GM03348 (cell line): ENCODE measurements around the gene HRH3.

Experiments
- DNase-seq: peaks from one replicate; pipeline ENCODE4 v3.0.0; 2012; ENCODE audit warnings: low spot score

HRH3 gene

DNA sequence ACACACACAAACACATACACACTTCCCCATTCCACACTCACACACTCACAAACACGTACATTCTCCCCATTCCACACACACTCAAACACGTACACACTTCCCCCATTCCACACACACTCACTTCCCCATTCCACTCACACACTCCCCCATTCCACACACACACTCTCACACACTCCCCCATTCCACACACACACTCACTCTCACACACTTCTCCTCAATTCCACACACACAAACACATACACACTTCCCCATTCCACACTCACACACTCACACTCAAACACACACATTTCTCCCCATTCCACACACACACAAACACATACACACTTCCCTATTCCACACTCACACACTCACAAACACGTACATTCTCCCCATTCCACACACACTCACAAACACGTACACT lies 9.6 kb upstream of the HRH3 start:
- no peak for DNase-seq

DNA sequence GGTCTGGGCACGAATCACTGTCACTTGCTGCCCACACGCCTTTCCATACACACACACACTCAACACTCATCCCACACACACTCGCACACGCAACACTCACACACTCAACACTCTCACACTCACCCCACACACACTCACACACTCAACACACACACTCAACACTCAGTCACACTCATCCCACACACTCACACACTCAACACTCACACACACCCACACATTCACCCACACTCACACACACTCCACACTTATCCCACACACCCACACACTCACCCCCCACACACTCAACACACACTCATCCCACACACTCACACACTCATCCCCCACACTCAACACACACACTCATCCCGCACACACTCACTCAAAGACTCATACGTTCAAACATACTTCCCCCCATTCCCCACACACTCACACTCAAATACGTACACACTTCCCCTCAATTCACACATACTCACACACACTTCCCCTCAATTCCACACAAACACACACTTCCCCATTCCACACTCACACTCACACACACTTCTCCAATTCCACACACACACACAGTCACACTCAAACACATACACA lies 9.0 kb upstream of the HRH3 start:
- DNase-seq = no peak

DNA sequence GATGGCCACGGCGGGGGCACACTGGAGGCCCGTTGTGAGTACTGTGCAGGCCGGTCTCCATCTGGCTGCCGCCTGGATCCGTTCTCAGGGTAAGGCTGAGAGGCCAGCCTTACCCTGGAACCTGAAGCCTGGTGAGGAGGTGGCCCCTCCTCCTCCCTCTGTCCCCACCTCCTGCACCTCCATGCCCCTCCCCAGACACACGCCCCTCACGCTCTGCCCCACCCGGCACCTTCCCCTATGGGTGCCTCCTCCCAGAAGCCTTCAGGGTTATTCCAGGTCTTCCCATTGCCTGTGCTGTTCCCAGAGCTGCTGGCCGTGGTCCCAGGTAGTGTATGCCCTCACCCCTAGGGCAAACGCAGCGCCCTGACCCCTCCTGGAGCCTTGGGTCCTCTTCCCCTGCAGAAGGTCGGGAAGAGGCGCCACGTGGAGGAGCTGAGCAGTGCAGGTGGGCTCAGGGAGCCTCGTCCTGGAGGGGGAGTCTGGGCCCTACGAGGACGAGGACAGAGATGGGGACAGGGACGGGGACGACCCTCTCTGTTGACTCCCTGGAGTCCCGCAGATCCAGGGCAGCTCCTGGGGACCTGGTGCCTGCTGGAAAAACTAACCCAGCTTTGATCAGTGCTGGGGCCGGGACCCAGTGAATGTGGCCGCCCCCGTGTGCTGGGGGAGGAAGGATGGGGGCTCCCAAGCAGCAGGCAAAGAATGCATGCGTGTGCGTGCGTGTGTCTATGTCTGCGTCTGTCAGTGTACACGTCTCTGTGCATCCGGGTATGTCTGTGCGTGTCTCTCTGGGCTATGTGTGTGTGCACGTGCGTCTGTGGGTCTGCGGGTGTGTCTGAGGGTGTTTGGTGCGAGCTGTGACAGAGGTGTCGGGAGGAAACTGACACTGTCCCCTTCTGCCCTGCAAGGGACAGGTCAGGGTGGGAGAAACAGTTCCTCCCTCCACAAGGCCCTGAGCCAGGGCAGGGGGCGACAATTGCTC lies 8.2 kb upstream of the HRH3 start:
- DNase-seq = no peak

DNA sequence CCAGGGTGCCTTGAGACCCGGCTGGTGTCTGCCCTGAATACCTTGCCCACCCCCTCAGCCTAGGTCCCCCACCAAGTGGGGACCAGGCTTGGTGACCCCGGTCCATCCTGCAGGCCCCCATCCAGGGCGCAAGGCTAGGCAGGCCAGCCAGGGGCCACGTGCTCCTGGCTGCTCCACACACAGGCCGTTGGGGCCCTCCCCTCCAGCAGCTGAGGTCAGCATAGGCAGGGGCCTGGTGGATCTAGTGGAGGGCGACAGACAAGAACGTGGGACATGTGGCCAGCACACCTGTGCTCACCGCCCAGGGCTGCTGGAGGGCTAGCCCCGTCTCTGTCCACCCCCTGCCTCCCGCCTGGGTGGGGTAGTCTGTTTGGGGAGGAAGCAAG lies 7.5 kb upstream of the HRH3 start:
- DNase-seq = no peak

DNA sequence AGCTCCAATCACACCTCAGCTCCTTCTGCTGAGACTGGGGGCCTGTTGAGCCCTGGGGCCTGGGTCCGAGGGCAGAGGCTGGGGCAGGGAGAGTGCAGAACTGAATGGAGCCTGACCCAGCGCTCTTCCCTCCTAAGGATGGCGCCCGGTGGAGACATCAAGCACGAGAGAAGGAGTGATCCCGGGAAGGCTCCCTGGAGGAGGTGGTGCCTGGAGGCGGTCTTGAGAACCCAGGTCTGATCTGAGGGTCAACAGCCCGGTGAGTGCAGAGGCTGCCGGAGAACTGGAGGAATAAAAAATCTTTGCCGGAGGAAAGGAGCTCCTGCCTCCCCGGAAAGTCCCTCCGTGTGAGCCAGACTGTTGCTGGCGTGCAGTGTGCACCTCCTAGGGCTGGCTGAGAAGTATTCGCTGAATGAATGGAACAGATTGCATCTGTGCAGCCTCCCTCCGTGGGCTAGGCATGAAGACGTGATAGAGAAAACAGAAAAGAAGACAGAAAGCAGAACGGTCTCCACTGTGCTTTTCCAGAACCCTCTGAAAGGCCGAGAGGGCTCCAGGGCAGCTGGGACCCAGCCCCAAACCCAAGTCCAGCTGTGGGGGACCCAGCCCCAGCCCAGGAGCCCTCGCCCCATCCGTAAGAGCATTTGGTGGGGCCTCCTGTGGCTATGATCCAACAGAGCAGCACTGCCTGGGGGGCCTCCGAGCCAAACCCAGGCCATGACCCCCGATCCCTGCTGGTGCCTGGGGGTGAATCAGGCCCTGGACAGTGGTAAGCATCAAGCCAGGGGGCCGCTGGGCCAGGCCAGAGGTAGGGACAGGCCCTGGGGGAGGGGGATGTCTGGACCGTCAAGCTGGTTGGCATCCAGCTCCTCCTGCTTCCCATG lies 6.9 kb upstream of the HRH3 start:
- DNase-seq = no peak

DNA sequence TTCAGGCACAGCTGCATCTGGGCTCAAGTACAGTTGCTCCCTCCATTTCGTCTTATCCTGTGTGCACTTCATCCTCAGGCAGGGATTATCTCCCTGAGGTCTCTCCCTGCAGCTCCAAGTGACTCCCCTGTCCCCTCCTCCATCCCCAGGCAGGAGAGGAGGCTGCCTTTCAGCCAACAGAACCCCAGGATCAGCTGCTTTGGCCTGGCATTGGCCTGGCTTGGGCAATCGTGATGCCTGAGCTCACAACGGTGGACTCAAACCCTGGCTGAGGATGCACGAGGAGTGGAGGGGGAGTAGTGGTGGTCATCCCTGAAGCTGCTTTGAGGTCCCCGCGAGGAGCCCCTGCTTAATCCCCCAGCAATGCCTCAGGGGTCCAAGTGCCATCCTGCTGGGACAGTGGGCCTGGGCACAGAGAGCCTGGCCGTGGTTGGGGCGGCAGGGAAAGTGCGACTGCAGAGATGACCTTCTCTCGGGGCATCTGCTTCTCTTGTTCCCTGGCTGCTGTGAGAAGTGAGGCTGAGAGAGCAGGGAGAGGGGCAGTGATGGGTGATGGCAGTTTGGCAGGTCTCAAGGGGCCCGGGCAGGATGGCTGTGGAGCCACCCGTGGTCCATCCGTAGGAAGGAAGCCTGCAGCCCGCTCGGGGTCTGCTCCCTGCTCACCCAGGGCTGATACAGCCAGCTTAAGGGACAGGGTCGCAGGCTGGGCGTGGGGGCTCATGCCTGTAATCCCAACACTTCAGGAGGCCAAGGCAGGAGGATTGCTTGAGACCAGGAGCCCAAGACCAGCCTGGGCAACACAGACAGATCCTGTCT lies 6.0 kb upstream of the HRH3 start:
- no peak for DNase-seq

DNA sequence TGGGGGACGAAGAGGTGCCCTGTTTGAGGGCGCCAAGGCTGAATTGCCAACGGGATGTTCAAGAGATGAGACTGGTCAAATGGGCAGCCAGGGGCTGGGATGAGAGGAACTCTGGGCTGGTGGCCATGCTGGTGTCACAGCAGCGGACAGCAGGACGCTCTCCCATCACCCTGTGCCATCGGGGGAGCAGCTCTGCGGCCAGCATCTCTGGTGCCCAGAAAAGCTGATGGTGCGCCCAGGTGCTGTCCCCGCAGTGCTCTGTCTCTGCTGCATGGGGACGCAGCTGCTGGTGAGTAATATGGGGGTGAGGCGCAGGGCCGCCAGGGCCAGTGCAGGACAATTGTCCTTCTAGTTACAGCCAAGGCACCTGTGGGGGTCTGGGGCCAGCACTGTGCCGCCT lies 4.9 kb upstream of the HRH3 start:
- no peak for DNase-seq

DNA sequence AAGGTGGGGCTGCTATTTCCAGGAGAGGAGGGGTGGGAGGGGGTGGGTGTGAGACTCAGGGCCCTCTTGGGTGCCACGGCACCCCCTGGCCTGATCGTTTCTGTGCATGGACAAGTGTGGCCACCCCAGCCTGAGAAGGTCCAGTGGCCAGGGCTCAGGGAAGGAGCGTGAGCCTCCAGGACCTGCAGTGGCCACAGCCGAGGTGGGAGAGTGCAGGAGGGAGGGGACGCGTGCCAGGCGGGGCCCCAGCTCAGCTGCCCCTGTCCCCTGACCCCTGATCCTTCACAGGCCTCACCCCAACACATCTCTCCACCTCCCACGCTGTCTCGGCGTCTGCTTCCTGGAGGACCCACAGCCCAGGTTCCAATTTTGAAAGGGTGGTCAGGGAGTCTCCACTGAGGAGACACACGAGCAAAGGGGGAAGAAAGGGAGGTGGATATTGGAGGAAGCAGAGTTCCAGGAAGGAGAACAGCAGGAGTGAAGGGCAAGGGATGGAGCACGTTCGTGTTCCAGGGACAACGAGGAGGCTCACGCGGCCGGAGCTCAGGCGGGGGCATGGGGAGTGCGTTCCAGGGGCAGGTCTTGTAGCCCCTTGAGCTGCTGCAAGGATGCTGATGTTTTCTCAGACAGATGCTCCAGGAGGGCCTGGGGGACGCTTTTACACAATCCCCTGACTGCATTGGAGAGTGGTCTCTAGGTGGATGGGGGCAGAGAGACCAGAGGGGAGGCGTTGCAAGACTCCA lies 4.2 kb upstream of the HRH3 start:
- no peak for DNase-seq

DNA sequence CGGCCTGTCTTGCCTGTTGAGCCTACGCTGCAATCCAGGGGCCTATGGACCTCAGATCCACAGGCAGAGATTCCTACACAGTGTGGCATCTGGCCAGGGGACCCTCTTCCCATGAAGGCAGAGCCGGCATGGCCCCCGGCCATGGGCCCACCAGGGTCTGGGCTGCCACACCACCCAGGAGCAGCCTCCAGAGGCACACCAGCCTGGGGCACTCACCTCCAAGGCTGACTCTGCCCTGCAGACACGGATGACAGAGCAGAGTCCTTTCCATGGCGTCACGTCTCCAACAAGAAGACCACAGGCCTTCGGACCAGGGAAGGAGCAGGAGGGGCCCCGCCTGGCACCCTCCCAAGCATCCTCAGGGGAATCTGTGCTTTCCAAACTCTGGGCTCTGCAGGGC lies 3.5 kb upstream of the HRH3 start:
- DNase-seq = no peak

DNA sequence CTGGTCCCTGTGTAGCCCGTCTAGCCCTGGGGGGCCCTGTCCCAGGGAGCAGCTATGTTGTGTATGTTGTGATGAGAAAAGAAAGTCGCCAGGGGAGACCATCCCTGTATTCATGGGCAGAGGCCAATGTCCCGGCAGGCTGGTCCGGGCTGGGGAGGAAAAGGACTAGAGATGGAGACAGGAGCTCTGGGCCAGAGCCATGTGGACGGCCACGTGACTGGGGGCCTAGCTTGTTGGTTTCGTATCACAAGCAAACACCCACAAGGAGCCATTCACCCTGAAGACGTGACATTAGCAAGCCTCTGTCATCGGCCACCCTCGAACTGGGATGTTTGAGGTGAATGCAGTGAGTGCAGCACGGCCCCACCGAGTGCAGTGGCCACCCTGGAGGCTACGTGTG lies 2.9 kb upstream of the HRH3 start:
- DNase-seq = no peak

DNA sequence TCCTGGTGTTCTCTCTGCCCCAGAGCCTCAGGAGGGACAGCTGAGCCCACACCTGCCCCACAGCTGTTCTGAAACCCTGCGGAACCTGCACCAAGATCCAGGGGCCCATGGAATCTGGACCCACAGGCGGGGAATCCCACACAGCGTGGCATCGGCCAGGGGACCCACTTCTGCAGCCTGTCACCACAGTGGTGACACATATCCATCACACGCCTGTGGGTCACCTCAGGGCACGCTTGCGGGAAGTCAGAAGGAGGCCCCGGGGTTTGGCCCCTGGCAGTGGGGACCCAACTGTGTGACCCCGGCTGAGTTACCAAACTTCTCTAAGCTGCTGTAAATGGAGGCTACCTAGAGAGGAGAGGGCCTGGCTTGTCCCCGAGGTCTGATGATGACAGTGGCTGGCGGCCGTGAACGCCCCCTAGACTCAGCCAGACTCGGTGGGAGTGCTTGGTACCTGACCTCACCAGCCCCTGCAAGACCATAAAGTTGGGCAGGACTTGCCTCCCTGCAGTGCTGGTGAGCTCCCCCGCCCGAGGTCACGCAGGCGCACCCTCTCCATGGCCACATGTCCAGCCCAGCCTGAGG lies 2.3 kb upstream of the HRH3 start:
- DNase-seq = no peak

DNA sequence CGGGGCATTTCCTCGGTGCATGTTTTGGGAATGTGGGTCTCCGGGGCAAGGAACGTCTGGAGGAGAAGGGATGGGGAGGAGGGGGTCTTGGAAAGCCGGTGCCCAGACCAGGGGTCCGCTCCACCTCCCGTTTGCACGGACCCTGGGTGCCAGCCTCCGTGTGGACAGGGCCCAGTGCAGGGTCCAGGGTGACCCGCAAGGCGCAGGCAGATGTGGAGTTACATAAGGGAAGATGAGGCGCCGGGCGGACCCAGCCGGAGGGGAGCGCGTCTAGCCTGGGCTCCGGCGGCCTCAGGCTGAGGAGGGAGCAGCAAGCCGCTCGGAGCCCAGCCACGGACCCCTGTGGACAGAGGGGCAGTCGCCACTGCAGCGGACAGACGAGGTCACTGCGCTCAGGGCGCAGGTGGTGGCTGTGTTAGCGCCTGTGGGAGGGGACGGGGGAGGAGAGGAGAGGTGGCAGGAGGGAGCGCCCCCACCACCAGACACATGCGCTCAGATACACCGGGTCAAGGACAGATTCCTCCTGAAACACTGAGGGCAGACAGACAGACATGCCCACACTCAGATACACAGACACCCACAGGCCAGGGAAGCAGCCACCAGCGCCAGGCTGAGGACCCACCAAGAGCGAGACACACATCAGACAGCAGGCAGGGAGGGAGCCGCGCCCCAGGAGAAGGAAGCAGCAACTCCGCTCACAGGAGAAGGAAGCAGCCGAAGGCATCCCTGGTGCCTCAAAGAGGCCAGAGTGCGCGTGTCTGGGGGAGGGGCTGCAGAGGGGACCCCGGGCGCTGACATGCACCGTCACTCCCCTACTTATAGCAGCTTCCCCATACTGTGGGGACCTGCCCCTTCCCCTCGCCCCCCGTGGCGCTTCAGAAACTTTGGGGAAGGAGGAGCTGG lies 839 bp upstream of the HRH3 start:
- no peak for DNase-seq

DNA sequence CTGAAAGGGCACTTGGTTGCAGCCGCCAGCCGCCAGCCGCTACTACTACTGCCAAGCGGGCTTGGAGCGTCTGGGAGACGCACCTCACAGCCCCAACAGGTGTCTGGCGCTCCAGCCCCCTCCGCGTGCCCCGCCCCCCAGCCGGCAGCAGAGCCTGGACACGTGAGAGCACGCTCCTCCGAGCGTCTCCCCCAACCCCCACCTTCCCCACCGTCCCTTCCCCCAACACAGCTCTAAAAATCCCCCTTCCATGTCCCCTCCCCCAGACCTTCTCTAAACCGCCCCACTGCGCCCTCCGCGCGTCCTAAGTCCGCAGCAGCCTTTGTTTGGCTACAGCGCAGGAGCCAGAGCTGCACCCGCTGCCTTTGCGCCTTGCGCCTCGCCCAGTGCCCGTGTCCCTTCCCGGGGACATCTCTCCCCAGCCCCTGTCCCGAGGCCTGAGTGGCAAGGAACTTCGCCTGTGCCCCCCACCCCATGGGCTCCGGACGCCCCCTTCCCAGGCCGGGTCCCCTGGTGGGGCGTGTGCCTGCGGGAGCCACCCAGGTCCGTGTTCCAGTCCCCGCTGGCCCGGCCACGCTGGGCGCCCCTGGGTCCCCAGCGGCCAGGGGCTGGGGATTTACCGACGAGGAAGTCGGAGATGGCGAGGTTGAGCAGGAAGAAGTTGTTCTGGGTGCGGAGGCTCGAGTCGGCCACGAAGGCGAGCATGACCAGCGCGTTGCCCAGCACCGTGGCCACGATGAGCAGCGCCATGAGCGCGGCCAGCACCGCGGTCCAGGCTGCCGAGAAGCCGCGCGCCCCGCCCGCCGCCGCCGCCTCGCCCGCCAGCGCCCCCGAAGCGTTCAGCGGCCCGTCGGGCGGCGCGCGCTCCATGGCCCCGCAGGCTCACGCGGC lies 732 bp downstream of the HRH3 start:
- peak; percentile 27 for DNase-seq

DNA sequence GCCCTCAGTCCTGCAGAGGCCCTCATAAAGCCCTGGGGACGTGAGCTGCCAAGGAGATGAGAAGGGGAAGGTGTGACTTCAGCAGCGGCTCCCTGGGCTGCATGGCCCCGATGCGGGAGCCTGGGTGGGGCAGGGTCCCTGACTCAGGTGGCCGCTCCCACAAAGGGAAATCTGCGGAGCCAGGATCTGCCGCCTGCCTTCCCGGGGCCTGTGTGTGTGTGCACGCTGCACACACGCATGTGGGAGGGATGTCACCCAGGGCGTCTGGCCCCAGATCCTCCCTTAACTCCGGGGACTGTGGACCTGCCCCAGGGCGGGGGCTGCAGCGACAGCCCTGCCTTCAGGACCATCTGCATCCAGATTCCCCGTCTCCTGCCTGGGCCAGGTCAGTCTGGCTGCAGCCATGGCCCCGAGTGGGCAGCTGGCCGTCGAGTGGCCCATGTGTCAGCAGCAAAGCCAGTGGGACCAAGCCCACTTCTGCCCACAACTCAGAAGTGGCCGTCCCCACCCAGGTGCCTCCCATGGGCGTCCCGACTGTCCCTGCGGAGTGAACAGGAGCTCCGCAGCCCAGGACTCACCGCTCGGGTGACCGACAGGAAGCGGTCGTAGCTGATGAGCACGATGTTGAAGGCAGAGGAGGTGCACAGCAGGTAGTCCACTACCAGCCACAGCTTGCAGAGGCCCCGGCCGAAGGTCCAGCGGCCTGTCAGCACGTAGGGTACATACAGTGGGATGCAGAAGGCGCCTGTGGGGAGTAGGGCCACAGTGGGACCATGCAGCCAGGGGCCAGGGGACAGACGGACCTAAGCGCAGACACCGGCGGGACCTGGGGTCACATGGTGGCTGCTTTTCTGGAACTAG lies 1.9 kb downstream of the HRH3 start:
- DNase-seq = no peak

DNA sequence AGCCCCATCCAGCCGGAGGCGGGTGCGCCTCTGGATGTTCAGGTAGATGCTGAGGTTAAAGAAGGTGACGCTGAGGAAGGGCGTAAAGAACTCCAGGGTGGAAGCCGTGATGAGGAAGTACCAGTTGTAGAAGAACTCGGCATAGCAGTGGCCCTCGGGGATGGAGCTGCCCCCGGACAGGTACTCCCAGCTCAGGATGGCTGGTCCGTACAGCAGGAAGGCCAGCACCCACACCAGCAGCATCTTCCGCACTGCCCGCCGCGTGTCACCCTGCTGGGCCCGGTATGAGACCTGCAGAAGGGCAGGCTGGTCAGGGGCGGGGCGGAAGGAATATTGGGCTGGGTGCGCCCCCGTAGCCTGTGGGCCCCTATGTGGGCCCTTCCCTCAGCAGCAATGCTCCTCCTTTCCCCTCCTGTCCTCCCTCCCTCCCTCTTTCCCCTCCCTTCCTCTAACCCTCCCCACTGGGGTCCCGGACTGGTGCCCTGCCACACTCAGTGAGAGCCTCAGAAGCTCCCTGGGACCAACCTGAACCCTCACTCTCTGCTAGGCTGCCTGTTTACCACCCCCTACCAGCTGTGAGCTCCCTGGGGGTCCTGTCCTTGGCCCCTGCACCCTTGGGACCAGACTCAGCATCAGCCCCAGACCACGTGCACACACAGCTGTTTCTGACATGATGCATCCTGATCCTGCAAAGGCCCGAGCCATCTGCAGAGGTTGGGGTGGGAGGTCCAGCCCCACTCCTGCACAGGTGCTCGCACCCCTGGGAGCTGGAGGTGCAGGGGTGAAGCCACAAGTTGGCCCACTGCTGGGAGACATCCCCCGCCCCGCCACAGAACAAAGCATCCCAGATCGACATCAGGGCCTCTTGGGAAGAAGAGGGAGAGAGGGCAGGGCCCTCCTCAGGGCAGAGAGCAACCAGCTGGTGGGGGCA lies 3.2 kb downstream of the HRH3 start:
- no peak for DNase-seq

DNA sequence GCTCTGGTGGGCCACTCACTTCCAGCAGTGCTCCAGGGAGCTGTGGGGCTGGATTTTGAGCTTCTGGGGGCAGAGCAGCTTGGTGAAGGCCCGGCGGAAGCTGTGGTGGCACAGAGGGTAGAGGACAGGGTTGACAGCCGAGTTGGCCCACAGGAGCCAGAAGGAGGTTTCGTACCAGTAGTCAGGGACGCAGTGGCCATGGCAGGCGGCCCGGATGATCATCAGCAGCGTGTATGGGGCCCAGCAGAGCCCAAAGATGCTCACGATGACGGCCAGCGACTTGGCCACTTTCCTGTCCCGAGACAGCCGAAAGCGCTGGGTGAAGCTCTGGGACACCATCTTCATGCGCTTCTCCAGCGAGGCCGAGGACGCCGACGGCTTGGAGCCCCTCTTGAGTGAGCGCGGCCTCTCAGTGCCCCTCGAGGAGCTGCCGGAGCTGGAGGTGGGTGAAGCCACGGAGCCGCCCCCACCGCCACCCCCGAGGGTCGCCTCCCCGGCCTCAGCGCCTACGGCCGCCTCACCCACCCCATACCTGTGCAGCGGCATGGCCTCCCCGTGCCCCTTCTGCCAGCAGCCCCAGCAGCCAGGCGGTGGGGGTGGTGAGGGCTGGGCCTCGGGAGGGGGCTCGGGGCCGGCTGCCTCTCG lies 4.0 kb downstream of the HRH3 start:
- DNase-seq = no peak
